Stimulated activated CD4-positive, alpha-beta T cell treated with anti-CD3 and anti-CD28 coated beads, TNF-alpha, amount 100 ng/mL, for 1 hour (primary cell): ENCODE results near the gene RNF130.
"Not testable (repeated sequence)": the region's sequence is repeated elsewhere in the genome, so short reads cannot be mapped to it uniquely, and the experiment has no call there.

Source experiments
- DNase-seq, 3 donors: peaks; one replicate each; pipeline ENCODE4 v3.0.0-alpha.2; 2020; ENCODE audit warnings: low read depth in 3 of 3, low spot score in 1 of 3

Gene RNF130

GRCh38 chr5:179978792-179979191 lies 92.8 kb downstream of the RNF130 start:
- no peak for DNase-seq

DNA sequence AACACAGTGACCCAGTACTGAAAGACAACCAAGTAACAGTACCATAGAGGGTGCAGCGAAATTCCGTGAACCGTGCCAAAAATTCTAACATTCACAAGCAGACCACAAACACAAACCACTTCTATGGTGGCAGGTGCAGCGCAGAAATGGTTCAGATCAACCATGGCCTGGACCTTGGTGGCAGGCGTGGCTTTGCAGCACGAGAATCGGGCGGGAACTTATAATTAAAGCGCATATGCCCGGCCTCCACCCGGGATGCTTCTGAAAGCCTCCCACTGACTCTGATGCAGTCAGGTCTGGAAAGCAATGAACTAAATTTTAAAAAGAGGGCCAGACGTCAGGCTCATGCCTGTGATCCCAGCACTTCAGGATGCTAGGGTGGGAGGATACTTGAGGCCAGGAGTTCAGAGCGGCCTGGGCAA lies 95.8 kb downstream of the RNF130 start:
- no peak for DNase-seq

DNA sequence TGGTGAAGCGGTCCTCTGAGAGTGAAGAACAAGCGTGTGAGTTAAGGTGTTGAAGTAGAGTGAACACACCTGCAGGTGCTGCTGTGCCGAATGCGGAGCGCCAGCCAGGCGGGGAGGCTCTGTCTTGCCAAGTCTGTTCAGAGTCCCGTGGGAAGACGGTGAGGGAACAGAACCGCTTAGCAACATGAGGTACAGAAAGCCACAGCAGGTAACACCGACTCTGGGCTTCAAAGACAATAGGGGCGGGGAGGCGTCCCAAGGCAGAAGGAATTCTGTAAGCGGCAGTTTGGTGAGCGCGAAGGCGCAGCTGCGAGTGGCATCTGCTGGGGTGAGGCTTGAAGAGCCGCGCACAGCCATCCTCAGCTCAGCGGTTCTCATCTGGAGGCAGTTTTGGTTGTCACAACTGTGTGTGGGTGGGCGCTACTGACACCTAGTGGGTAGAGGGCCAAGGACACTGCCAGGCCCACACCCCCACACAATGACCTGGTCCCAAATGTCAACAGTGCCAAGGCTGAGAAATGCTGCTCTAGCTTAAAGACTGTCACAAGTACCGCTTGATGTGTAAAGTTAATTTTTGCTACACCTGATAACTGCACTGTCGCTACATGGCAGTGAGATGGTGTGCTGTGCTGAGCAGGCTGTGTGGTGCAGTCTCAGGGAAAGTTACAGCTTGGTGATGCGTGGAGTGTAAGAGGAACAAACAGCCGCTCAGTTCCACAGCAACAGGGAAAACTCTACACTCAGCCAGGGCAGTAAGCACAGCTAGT lies 96.4 kb downstream of the RNF130 start:
- no peak for DNase-seq

DNA sequence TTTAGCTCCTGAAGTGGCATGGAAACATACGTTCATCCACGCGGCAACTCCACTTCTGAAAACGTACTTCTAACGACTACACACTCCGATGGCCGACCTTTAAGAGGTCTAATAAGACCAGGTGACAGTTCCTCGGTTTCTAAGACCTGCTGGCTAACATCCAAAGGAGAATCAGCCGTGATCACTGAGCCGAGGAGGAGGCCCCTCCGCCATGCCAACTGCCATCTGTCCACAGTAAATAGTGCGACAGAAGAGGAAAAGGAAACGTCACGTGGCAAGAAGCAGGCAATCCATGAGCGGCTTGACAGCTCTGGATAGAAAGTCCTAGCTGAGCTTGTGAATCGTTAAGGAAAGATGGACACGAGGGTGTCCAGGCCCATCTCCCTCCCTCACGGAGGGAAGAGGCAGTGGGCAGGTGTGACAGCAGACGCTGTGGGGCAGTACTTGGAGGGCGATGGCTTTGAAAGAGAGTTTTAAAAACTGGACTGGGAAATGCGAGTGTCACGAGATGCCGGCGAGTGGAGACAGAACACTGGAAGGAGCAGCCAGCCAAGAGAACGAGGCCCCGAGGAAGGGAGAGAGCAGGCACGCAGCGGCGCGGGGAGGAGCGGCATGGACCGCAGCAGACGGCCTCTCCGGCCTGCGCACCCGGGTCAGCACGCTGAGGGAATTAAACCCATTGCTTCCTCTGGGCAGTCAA lies 97.2 kb downstream of the RNF130 start:
- DNase-seq = no peak

- DNase-seq = no peak
Measured at GRCh38 chr5:179973391-179973790, 98.2 kb downstream of the RNF130 start.

- no peak for DNase-seq
Measured at GRCh38 chr5:179969110-179969509, 102.4 kb downstream of the RNF130 start.

DNA sequence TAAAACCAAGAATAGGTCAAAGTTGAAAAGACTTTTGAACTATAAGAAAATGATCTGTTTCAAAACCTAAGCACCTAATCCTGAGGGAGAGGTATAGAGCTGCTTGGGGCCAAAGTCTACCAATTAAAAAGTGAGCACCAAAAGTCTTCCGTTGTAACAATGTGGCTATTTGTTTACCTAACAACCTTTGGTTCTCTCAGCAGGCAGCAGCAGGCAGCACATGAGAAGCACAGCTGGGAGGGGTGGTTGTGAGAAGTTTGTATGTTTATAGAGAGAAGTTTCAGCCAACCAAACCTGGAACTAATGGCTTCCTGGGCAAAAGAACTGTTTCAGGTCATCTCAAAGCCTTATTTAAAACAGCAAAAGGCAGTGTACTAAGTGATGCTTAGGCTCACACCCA lies 104.1 kb downstream of the RNF130 start:
- DNase-seq = no peak

DNA sequence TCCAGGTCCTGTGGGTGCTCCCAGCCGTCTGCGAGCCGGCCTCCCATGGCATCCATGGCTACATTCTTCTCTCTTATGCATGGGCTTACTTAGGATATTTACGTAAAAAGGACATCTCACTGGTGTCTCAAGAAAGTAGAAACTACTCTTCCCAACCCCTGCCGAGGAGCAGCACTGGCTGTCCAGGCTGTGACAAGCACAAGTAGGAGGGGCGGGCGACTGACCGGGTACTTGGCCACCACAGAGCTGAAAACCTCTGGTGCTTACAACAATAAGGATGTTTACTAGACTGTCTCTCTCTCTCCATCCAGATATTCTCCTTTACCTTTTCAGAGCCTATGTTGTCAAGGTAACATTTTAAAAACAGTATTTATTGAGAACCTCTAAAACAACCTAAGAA lies 107.5 kb downstream of the RNF130 start:
- no peak for DNase-seq

DNA sequence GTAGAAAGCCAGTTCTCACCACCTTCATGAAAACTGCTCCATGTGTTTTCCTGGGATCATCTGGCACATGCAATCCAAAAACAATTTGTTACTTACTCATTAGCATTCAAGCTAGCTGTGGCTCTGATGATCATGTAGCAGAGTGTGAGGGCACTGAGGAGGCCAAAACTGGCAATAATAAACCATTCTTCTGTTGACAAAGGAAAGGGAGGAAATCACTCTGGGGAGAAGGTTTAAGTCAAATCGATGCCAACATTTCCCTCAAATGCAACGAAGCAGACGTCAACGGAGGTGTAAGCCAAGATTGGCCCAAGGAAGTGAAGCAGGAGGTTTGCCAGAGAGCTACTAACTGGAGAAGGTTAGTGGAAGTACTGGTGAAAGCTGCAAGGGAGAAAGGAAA lies 108.2 kb downstream of the RNF130 start:
- DNase-seq = no peak

GRCh38 chr5:179960204-179960831 lies 111.2 kb downstream of the RNF130 start:
- no peak for DNase-seq

DNA sequence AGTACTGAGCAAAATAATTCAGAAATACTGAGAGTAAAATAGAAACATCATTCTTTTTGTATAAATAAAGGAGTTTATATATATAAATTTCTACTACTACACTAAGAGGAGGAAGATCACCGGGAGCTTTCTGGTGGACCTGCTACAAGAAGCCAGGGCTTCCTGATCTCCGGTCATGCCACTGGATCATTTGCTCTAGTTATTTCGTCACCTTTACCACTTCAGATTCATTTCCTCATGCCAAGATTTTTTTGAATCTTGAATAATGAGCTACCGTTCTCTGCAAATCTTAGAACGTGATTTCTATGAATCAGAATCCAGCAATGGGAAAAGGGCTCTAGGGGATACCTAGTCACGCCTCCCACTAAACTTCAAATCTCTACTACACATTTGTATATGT lies 111.9 kb downstream of the RNF130 start:
- no peak for DNase-seq

DNA sequence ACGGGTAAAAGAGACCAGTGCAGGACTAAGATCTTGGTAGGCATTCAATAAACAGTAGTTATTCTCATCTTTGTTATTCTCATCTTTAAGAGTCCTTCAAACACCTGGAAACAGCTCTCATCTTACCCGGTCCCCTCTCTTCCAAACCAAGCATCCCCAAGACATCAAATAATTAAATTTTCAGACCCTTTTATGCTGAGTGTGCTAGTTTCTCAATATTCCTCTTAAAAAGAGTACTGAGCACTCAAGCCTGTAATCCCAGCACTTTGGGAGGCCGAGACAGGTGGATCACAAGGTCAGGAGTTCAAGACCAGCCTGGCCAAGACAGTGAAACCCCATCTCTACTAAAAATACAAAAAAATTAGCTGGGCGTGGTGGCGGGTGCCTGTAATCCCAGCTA lies 112.4 kb downstream of the RNF130 start:
- not testable (repeated sequence) for DNase-seq

- DNase-seq = no peak
Measured at GRCh38 chr5:179955630-179956029, 115.9 kb downstream of the RNF130 start.

GRCh38 chr5:179955062-179955461 lies 116.5 kb downstream of the RNF130 start:
- DNase-seq = no peak

DNA sequence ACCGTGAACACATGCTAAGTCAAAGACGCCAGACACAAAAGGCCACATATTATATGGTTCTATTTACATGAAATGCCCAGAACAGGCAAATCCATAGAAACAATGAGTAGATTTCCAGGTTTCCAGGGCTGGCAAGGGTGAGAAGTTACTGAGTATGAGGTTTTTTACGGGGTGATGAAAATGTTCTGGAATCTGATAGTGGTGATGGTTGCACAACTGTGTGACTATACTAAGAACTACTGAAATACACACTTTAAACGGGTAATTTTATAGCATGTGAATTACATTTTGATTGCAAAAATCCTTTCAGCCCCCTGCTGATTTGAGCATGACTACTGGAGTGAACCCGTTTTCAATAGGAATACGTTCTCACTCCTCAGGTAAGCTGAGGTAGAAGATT lies 117.1 kb downstream of the RNF130 start:
- no peak for DNase-seq

DNA sequence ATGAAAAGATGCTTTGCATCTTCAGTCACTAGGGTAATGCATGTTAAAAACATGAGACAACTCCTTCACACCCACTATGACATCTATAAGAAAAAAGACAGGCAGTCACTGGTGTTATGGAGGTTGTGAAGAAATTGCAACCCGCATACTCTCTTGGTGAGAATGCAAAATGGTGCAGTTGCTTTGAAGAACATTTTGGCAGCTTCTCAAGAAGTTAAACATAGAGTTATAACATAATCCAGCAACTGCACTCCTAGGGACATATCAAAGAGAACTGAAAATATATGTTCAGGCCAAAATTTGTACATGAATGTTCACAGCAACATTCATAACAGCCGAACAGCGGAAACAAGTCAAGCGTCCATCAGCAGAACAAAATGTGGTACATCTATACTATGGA lies 117.6 kb downstream of the RNF130 start:
- no peak for DNase-seq

DNA sequence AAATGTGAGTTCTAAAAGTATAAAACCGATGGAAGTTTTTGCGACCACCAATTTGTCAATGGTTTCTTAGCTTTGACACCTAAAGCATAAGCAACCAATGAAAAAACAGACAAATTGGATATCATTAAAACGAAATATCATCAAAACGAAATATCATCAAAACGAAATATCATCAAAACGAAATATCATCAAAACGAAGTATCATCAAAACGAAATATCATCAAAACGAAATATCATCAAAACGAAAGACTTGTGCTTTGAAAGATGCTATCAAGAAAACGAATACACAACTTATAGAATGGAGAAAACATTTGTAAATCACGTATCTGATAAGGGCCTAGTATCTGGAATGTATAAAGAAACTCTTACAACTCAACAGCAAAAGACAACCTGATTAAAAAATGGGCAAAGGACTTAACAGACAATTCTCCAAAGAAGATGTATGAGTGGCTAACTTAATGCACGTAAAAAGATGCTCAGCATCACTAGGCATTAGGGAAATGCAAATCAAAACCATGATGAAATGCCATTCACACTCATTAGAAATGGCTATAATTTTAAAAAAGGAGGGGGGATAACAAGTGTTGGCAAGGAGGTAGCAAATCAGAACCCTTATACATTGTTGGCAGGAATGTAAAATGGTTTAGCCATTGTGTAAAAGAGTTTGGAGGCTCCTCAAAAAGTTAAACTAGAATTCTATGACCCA lies 134.4 kb downstream of the RNF130 start:
- no peak for DNase-seq

DNA sequence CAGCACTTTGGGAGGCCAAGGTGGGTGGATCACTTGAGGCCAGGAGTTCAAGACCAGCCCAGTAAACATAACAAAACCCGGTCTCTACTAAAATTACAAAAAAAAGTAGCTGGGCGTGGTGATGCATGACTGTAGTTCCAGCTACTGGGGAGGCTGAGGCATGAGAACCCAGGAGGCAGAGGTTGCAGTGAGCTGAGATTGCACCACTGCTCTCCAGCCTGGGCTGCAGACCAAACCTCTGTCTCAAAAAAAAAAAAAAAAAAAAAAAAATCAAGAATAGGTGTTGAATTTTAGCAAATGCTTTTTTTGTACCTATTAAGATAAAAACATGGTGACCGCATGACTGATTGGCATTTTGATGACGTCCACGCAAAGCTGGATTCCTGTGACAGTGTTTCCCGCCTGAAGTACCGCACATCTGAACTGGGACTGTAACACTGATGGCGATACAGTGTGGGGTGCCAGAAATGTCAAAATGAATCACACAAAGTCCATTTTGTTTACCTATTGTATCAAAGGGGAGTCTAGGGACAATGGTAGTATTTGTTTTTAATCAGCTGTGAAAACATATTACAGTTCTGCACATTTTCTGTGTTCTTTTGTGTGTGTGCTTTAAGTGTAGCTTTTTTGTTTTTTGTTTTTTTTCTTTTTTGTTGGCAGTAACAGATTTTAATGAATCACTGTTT lies 140.6 kb downstream of the RNF130 start:
- no peak for DNase-seq

DNA sequence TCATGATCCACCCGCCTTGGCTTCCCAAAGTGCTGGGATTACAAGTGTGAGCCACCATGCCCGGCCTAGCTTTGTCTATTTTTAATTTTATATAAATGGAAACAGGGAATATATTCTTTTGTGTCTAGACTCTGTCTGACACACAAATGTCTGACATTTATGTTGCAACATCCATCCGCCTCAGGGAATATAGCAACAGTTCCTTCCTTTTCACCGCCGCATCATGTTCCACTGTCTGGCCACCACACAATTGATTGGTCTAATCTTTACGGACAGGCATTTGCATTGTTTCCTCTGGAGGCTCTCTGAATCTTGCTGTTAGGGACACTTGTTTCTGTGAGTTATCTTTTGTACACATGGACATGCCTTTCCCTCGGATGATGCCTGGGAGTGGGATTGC lies 143.7 kb downstream of the RNF130 start:
- no peak for DNase-seq

DNA sequence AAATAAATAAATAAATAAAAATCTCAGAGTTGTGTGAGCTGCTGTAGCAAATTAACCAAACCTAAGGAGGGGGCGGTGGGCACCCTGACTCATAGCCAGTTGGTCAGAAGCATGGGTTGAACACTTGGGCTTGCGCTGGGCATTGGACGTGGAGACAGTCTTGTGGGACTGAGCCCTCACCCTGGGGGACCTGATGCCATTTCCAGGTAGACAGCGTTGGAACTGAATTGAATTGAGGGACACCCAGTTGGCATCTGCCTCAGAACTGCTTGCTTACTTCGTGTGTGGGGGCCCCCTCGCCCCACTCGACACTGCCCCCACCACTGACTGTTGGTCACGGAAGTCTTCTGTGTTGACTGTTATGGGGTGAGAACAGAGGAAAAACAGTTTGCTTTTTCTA lies 144.9 kb downstream of the RNF130 start:
- no peak for DNase-seq

DNA sequence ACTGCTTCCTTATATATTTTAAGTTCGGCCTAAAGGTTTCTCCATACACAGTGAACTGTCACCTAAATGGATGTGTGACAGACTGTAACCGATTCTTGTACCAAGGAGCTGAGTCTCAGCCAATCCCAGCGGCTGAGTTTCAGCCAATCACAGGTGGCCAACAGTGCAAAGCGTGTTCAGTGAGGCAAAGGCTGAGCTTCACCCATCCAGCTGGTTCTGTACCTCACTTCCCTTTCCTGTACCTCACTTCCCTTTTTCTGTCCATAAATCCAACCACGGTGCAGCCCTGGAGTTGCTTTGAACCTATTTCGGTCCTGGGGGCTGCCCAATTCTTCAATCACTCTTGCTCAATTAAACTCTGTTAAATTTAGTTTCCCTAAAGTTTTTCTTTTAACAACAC lies 148.1 kb downstream of the RNF130 start:
- DNase-seq = no peak
